K562 (cell line): ENCODE measurements around the gene ZNF598. TPM values are rescaled to one million over a fixed set of nuclear protein-coding genes. Genes with fewer than 3 reads are reported as not detected.

ENCODE experiments used
- ARNT ChIP-seq, 2 experiments: fragments of 450-650 bp; IDR thresholded peaks; 2 replicates each; pipeline ENCODE4 v1.6.1; 2016; ENCODE audit warnings: mild to moderate bottlenecking in 1 of 2
- CBFA2T3 ChIP-seq: fragments of 450-650 bp; IDR thresholded peaks from 2 replicates; pipeline ENCODE4 v1.6.1; 2017
- CBX3 ChIP-seq, 2 experiments: IDR thresholded peaks; 1 replicate in 1 of 2; 2 replicates in 1 of 2; pipeline ENCODE4 v1.6.1; 2012; ENCODE audit warnings: inconsistent platforms in 2 of 2, low read length in 2 of 2, borderline replicate concordance in 1 of 2, control low read depth in 1 of 2
- DMBX1 ChIP-seq: fragments of 250-450 bp; sonication (Bioruptor Pico); IDR thresholded peaks from 2 replicates; pipeline ENCODE4 v1.8.0; 2022; ENCODE audit warnings: inconsistent platforms, mild to moderate bottlenecking, moderate library complexity, borderline replicate concordance
- ETV1 ChIP-seq: fragments of 450-650 bp; conservative IDR thresholded peaks from 2 replicates; pipeline ENCODE4 v1.6.1; 2016; ENCODE audit warnings: missing genetic modification characterization, control low read depth, low read depth, missing compliant biosample characterization
- JUN ChIP-seq, 2 experiments: sonication (generic) in 1 of 2; formaldehyde crosslinking in 1 of 2; IDR thresholded peaks; 2 replicates each; pipeline versions ENCODE4 v1.6.1 to v1.8.0; 2012 to 2022; ENCODE audit warnings: borderline replicate concordance in 2 of 2, mild to moderate bottlenecking in 2 of 2, improper control_type of control experiment in 1 of 2, low read depth in 1 of 2, low read length in 1 of 2, missing genetic modification reagents in 1 of 2
- MED1 ChIP-seq: sonication (generic); formaldehyde crosslinking; IDR thresholded peaks from 2 replicates; pipeline ENCODE4 v1.8.1; 2023; ENCODE audit warnings: missing genetic modification reagents, borderline replicate concordance
- NFIC ChIP-seq: fragments of 450-650 bp; IDR thresholded peaks from 2 replicates; pipeline ENCODE4 v1.6.1; 2017; ENCODE audit warnings: mild to moderate bottlenecking, inconsistent platforms
- RBFOX2 ChIP-seq: fragments of 200-400 bp; formaldehyde crosslinking; IDR thresholded peaks from 2 replicates; pipeline ENCODE4 v1.6.1; 2017; ENCODE audit warnings: low read depth, mild to moderate bottlenecking, low read length, moderate library complexity
- RERE ChIP-seq: sonication (generic); formaldehyde crosslinking; IDR thresholded peaks from 2 replicates; pipeline ENCODE4 v1.8.0; 2023; ENCODE audit warnings: missing genetic modification reagents, mild to moderate bottlenecking, borderline replicate concordance
- TEAD1 ChIP-seq, 2 experiments: fragments of 450-650 bp in 1 of 2; sonication (generic) in 1 of 2; formaldehyde crosslinking; IDR thresholded peaks; 2 replicates each; pipeline versions ENCODE4 v1.4.0 to v1.8.0; 2020 to 2022; ENCODE audit warnings: mild to moderate bottlenecking in 2 of 2, missing genetic modification reagents in 1 of 2
- USF1 ChIP-seq: sonication (generic); formaldehyde crosslinking; IDR thresholded peaks from 2 replicates; pipeline ENCODE4 v1.9.0; 2022; ENCODE audit warnings: mild to moderate bottlenecking, missing genetic modification reagents
- ZBTB17 ChIP-seq: fragments of 450-650 bp; formaldehyde crosslinking; IDR thresholded peaks from 2 replicates; pipeline ENCODE4 v1.4.0; 2020; ENCODE audit warnings: mild to moderate bottlenecking
- ZNF699 ChIP-seq: fragments of 250-450 bp; sonication (Bioruptor Pico); IDR thresholded peaks from 2 replicates; pipeline ENCODE4 v1.8.0; 2021; ENCODE audit warnings: mild to moderate bottlenecking, moderate library complexity; ENCODE audit not compliant: insufficient replicate concordance
- polyA plus RNA-seq, 8 experiments: library from polyadenylated mRNA; depleted of rRNA in 4 of 8; stranded (reverse) in 5 of 8; unstranded in 3 of 8; fragments of >200 nt; fragmentation: Nextera tagmentation in 2 of 8; fragmentation: Illumina TruSeq in 1 of 8; extraction: Ambion mirVana in 2 of 8; extraction: Trizol in 1 of 8; gene quantifications; 2 replicates each; pipeline versions ENCODE4 v1.2.1 to v1.2.3, GENCODE V29; 2011 to 2014; ENCODE audit warnings: inconsistent platforms in 1 of 8, missing spikeins in 1 of 8
- total RNA-seq, 7 experiments: library from RNA; depleted of rRNA in 6 of 7; stranded (reverse); fragments of >200 nt in 6 of 7; fragmentation: Illumina TruSeq in 2 of 7; extraction: Trizol in 2 of 7; gene quantifications; 2 replicates each; pipeline versions ENCODE4 v1.2.1 to v1.2.3, GENCODE V29; 2011 to 2021; ENCODE audit warnings: low replicate concordance in 1 of 7
- TF ChIP-seq, protein P1 (sequence below): fragments of 450-650 bp; IDR thresholded peaks from 2 replicates; pipeline ENCODE4 v1.7.1; 2018; ENCODE audit warnings: mild to moderate bottlenecking, low read depth; ENCODE audit not compliant: partially characterized antibody
- TF ChIP-seq, protein P2 (sequence below): sonication (generic); formaldehyde crosslinking; IDR thresholded peaks from 2 replicates; pipeline ENCODE4 v1.8.0; 2022; ENCODE audit warnings: missing genetic modification reagents, mild to moderate bottlenecking, borderline replicate concordance

Gene ZNF598
- total and polyA plus RNA-seq, 9 of the 15 experiments (the other 6 are each of a cell fraction or from before 2014, with no cell fraction given): 0.11 to 115 (median 29.6) TPM

DNA sequence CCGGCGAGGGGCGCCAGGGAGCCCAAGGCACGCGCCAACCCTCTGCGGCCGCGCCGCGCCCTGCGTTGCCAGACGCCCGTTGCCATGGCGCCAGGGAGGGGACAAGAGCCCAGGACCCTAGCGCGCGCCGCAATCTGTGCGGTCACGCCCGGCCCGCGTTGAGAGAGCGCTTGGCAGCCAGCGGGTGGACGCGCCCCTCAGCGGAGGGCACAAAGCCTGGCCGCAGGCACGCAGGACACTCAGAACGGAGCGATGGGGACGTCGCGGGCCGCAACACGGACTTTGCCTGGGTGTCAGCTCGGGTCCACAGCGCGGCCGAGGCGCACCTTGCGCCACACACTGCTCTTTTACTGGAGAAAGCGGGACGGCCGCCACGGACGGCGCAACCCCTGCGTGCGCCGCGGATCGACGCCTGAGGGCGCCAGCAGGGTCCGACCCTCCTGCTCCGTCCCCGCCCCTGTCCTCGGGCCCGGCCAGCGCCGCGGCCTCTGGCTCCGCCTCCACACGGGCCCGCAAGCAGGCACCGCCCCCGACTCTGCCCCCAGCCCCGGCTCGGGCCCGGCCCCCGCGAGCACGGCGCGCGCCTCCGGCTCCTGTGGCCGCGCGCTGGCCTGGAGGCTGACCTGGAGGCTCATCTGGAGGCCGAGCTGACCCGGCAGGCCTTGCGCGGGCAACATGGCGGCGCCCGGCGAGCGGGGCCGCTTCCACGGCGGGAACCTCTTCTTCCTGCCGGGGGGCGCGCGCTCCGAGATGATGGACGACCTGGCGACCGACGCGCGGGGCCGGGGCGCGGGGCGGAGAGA, 25.9 kb downstream of the ZNF598 start, which contains the start of gene GFER (continued):
- TF ChIP-seq TEAD1 (CRISPR knock-in tag; IDR thresholded peaks at IDR 0.05) (no peak), USF1 (CRISPR knock-in tag) (peak; percentile 31; the same call in 1 of the 2 replicates), CBFA2T3 (no peak), ETV1 (tag) (no peak), RBFOX2 (peak; percentile 83), CBX3 (IDR thresholded peaks at IDR 0.05; ENCODE audit: borderline replicate concordance in 1 of 2, low read length in 2 of 2) (0 out of 3 replicates have a peak, but pooled peaks of 1 of the 2 experiments have one; percentile 9), ZBTB17 (CRISPR knock-in tag) (0 out of 2 replicates have a peak, but pooled peaks have one; percentile 43), NFIC (no peak), ZNF699 (CRISPR knock-in tag) (no peak), JUN (IDR thresholded peaks at IDR 0.05; ENCODE audit: borderline replicate concordance, low read depth, low read length) (0 out of 2 replicates have a peak, but pooled peaks have one; percentile 26), JUN (CRISPR knock-in tag; IDR thresholded peaks at IDR 0.05; ENCODE audit: borderline replicate concordance) (no peak), MED1 (no peak), DMBX1 (CRISPR knock-in tag) (peak; percentile 84), RERE (CRISPR knock-in tag) (no peak), ARNT (IDR thresholded peaks at IDR 0.05) (no peak)
- TF ChIP-seq, protein P1, sequence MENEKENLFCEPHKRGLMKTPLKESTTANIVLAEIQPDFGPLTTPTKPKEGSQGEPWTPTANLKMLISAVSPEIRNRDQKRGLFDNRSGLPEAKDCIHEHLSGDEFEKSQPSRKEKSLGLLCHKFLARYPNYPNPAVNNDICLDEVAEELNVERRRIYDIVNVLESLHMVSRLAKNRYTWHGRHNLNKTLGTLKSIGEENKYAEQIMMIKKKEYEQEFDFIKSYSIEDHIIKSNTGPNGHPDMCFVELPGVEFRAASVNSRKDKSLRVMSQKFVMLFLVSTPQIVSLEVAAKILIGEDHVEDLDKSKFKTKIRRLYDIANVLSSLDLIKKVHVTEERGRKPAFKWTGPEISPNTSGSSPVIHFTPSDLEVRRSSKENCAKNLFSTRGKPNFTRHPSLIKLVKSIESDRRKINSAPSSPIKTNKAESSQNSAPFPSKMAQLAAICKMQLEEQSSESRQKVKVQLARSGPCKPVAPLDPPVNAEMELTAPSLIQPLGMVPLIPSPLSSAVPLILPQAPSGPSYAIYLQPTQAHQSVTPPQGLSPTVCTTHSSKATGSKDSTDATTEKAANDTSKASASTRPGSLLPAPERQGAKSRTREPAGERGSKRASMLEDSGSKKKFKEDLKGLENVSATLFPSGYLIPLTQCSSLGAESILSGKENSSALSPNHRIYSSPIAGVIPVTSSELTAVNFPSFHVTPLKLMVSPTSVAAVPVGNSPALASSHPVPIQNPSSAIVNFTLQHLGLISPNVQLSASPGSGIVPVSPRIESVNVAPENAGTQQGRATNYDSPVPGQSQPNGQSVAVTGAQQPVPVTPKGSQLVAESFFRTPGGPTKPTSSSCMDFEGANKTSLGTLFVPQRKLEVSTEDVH: no peak
- TF ChIP-seq, protein P2, sequence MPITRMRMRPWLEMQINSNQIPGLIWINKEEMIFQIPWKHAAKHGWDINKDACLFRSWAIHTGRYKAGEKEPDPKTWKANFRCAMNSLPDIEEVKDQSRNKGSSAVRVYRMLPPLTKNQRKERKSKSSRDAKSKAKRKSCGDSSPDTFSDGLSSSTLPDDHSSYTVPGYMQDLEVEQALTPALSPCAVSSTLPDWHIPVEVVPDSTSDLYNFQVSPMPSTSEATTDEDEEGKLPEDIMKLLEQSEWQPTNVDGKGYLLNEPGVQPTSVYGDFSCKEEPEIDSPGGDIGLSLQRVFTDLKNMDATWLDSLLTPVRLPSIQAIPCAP (CRISPR knock-in tag): no peak
